NCI-H345 (cell line): Measurements from ENCODE around the gene TMEM116.
"Not testable (repeated sequence)": the region's sequence is repeated elsewhere in the genome, so short reads cannot be mapped to it uniquely, and the experiment has no call there.

Experiments
- DNase-seq: peaks from one replicate; lab custom pipeline; 2025; lab: John Stamatoyannopoulos, UW

Gene TMEM116

DNA sequence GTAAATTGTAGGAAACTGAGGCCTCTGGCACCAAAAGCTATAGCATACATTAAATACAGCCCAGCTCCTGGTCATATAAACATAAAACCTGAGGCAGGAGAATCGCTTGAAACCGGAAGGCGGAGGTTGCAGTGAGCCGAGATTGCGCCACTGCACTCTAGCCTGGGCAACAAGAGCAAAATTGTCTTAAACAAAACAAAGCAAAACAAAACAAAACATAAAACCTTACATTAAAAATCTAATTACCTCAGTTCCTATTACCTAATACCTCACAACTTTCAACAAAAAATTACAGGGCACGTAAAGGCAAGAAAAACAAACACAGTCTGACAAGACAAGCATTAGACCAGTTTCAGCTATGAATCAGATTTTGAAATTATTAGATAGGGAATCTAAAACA lies 36.7 kb downstream of the TMEM116 start:
- DNase-seq, result no peak

DNA sequence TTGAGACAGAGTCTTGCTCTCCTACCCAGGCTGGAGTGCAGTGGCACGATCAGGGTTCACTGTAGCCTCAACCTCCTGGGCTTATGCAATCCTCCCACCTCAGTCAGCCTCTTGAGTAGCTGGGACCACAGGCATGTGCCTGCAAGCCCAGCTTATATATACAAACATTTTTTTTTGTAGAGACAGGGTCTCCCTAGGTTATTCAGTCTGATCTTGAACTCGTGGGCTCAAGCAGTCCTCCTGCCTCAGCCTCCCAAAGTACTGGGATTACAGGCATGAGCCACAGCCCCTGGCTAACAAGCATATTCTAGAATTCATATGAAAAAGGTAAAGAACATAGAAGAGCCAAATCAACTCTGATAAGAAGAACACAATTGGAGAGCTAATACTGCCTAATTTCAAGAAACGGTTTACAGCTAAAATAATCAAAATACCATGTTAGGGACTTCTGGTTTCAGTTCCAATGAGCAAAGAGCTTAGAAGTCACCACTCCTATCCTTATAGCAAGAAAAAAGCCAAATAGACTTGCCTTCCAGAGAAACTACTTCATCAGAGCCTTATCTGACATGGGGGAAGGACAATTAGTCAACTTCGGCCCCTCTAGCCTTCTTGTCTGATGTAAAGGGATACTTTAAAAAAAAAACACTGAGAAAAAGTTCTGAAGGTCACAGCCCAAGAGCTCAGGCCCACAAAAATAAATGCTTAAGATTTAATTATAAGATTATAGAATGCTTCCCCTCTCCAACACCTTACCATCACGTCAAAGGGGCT lies 37.6 kb downstream of the TMEM116 start:
- DNase-seq, result no peak

DNA sequence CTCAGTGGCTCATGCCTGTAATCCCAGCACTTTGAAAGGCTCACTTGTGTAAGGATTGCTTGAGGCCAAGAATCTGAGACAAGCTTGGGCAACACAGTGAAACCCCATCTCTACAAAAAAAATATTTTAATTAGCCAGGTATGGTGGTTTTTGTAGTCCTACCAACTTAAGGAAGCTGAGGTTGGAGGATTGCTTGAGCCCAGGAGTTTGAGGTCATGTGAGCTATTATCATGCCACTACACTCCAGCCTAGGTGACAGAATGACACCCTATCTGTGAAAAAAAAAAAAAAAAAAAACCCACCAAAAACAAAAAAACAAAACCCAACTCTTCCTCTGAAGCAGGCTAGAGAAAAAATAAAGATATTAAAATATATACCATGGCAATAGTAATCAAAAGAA lies 41.2 kb downstream of the TMEM116 start:
- no peak for DNase-seq

DNA sequence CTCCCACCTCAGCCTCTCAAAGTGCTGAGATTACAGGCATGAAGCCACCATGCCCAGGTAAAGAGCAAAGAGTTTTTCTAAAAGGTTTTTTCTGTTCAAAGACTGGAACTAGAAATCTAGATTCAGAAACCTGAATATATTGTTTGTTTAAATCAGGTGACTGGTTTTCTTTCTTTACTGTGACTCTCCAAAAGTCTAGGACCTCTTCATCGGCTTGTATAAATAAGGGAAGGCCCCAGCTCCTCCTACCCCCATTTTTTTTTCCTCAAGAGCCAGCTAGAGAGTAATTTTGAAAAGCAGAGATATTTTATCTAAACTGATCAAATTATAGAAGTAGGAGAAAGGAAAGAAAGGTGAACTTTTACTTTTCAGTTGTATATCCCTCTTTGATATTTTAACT lies 48.0 kb downstream of the TMEM116 start:
- peak; percentile 34 for DNase-seq

GRCh38 chr12:111959518-111959917 lies 53.4 kb downstream of the TMEM116 start:
- not testable (repeated sequence) for DNase-seq

- not testable (repeated sequence) for DNase-seq
Observed at GRCh38 chr12:111957224-111957623, 55.7 kb downstream of the TMEM116 start.

DNA sequence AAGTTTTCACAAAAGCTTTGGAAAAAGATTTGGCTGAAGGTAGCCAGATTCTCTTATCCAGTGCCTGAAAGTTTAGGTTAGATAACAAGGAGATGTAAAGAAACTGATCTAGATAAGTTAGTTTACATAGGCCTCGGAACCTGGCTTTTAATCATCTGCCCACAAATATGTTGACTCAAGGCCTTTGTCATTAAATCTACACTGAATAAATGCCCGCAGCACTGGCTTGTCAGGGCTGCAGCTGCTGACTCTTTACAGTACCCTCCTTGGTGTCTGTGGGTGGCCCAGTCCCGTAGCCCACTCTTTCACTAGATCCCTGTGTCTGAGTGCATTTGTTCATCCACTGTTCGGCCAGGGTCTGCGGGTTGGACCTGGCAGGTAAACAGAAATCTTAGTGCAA lies 58.0 kb downstream of the TMEM116 start:
- DNase-seq, result no peak

DNA sequence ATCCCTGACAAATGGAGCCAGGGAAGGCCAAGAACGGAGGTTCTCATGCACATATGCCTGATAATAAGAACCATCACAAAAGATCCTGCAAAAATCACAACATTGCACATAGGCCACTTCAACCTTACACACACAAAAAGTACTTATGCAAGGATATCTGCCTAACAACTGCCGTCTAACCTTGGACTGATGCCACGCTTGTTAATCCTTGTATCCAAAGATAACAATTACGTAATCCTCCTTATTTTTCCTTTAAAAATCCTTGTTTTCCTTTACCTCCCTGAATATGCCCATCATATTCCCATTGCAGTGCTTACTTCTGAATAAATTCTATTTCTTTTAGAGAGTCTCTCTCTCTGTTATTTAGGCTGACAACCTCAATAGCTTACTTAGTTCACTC lies 59.5 kb downstream of the TMEM116 start:
- no peak for DNase-seq

DNA sequence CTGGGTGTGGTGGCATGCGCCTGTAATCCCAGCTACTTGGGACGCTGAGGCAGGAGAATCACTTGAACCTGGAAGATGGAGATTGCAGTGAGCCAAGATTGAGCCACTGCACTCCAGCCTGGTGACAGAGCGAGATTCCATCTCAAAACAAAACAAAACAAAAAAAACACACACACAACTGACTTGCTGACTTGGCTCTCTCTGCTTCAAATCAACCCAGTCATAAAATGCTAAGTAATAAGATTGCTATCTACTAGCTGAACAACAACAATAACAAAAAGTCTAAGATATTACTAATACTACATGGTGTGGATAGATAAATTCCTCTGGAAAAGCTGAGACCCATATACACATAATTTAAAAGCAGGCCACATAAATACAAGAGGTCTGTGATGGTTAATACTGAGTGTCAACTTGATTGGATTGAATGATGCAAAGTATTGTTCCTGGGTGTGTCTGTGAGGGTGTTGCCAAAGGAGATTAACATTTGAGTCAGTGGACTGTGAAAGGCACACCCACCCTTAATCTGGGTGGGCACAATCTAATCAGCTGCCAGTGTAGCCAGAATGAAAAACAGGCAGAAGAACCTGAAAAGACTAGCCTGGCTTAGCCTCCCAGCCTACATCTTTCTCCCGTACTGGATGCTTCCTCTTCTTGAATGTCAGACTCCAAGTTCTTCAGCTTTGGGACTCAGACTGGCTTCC lies 60.7 kb downstream of the TMEM116 start:
- DNase-seq, result not testable (repeated sequence)

GRCh38 chr12:111950961-111951676 lies 61.8 kb downstream of the TMEM116 start:
- DNase-seq, result not testable (repeated sequence)

GRCh38 chr12:111943929-111944328 lies 69.0 kb downstream of the TMEM116 start:
- DNase-seq, result no peak

DNA sequence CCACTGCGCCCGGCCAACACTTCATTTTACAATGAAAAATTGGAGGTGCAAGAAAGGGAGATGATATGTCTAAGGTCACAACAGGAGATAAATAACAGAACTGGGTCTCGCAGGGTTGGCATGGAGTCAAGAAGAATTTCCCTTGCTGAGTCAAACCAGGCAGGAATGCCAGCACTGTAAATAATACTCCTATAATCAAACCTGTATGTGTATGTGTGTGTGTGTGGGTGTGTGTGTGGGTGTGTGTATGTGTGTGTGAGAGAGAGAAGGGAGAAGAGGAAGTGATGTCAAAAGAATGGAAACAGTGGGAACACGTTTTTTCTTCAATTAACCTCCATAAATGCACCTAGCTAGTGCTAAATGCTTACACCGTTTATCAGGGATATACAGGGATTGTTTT lies 70.4 kb downstream of the TMEM116 start:
- DNase-seq, result no peak

- no peak for DNase-seq
Observed at GRCh38 chr12:111937429-111937828, 75.5 kb downstream of the TMEM116 start.

DNA sequence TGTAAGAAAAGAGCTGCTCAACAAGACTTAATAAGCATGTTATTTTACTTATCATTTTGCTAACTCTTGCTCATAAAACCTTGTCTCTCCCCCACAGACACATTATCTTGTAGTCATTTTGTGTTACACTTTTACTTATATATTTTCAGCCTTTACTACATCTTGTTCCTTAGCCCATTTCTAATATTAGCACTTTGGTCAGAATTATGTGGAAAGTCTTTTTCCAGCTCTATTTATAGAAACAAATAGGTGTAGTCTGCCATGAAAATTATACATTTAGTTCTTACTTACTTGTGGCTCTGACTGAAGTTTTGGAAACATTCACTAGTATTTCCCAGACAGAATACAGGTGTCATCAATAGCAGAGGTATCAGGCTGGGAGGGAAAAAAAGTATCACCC lies 76.1 kb downstream of the TMEM116 start:
- no peak for DNase-seq

DNA sequence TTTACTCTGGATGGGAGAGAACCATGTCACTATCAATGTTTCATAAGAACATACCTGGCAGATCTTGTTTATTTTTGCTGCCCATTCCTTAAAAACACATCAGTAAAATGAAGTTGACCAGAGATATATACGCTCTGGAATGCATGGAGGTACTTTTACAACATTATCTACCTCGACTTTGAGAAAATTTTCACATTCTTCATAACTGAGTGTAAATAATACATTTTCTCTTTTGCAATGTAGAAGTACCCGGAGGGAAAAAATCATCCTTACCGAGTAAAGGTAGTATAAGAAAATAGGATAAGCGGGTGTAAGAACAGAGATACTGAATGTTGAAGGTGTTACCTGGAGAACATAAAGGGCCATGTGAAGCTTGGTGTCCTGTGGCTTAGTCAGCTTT lies 80.7 kb downstream of the TMEM116 start:
- DNase-seq, result no peak

GRCh38 chr12:111927346-111927745 lies 85.6 kb downstream of the TMEM116 start:
- DNase-seq, result no peak

DNA sequence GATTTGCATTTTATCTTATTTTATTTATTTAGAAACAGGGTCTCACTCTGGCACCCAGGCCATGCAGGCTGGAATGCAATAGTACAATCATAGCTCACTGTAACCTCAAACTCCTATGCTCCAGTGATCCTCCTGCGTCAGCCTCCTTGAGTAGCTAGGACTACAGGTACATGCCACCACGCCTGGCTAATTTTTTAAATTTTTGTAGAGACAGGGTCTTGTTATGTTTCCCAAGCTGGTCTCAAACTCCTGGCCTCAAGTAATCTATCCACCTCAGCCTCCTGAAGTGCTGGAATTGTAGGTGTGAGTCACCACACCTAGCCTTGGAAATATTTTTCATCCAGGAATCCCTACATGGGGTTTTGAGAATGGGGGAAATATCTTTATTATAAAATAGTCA lies 86.3 kb downstream of the TMEM116 start:
- no peak for DNase-seq

DNA sequence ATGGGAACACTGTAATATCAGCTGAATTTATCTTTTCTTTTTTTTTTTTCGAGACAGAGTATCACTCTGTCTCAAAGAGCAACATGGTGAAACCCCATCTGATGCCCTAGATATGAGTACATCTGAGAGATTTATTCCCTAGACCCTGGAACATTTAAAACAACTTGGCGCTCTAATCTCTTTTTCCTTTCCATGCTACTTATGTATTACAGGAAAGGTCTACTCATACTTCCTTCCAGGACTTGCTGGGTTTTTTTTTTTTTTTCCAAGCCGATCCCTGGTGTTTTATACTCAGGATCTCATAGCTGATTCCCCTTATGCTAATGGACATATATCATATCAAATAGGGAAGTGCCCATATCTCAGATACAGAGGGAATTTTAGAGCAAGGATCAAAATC lies 87.8 kb downstream of the TMEM116 start:
- DNase-seq, result no peak

GRCh38 chr12:111907740-111908139 lies 105.2 kb downstream of the TMEM116 start:
- DNase-seq, result no peak

DNA sequence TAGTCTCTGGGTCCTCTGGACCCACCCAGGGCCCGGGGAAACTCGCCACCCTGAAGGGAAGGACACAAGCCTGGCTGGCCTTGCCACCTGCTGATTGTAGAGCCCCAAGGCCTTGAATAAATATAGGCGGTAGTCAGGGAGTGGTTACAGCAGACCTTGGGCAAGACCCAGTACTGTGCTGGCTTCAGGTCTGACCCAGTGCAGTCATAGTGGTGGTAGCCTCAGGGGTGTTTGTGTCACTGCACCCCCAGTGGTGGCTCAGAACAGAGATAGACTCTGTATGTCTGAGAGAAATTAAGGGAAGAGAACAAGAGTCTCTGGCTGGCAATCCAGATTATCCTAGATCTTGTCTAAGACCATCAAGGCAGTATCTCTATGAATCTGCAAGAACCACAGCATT lies 107.5 kb downstream of the TMEM116 start:
- DNase-seq, result no peak

GRCh38 chr12:111904446-111904975 lies 108.5 kb downstream of the TMEM116 start:
- DNase-seq, result no peak

GRCh38 chr12:111901182-111901581 lies 111.8 kb downstream of the TMEM116 start:
- DNase-seq, result no peak

- DNase-seq, result no peak
Observed at GRCh38 chr12:111894556-111894955, 118.4 kb downstream of the TMEM116 start.
